ENCODE measurements around the gene AMOTL2. TPM values are rescaled to one million over a fixed set of nuclear protein-coding genes. Genes with fewer than 3 reads are reported as not detected.

Gene AMOTL2
- total and polyA plus RNA-seq, 2 experiments from 2014 or later = 156 to 347 TPM

DNA sequence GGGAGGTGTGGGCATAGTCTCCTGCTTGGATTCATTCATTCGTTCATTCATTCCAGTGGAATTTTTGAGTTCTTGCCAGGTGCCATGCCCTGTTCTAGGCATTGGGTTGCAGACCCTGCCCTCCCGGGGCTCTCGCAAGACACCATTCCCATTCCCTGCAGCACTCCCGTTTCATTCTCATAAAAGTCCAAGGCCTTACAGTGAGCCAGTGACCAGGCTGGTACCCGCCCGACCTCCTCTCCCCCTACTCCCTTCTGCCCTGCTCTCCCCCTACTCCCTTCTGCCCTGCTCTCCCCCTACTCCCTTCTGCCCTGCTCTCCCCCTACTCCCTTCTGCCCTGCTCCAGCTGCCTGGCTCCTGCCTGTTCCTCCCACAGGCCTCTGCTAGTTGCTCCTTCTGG is 41.9 kb downstream of the AMOTL2 start:
- no peaks in the 10 kb centered on the region for H3K36me3 ChIP-seq (ENCODE audit: low read depth)
- H3K4me2 ChIP-seq (ENCODE audit: unreplicated experiment) = no peak overlapping the region
- no peak for TF ChIP-seq EZH2phosphoT487 (IDR thresholded peaks at IDR 0.05; ENCODE audit: insufficient read depth, low read depth)
- no peak for TF ChIP-seq EZH2 (IDR thresholded peaks at IDR 0.05; ENCODE audit: insufficient read depth, poor library complexity, severe bottlenecking)
- no peaks in the 10 kb centered on the region for H3K79me2 ChIP-seq (ENCODE audit: insufficient read depth)
- no peaks in the 10 kb centered on the region for H4K20me1 ChIP-seq (ENCODE audit: insufficient read depth)
- in situ Hi-C loops (cut with MboI) = no loop called here
- WGBS, 2 experiments (ENCODE audit: low coverage in 1 of 2, low lambda C conversion rate in 2 of 2, missing lambda C conversion rate in 2 of 2) = 71 to 74% methylated on average over 4 to 6 of the region's 6 CpGs
- H3F3A ChIP-seq (ENCODE audit: insufficient read depth) = peaks cover 76% of the 10 kb centered on the region
- H3K9me3 ChIP-seq (ENCODE audit: low read depth) = no peaks in the 10 kb centered on the region
- H3K4me1 ChIP-seq (ENCODE audit: insufficient read depth) = peaks cover 87% of the 10 kb centered on the region
- peak overlapping the region; percentile 56; the same call in 1 of the 2 replicates for H3K4me3 ChIP-seq
- no peak for DNase-seq
- no peak overlapping the region for H3K9ac ChIP-seq
- H3K27ac ChIP-seq = peak overlapping the region; percentile 85
- no peaks in the 10 kb centered on the region for H3K27me3 ChIP-seq (replicated peaks; ENCODE audit: insufficient read depth)
- no peaks in the 10 kb centered on the region for H3K9me2 ChIP-seq (ENCODE audit: insufficient read depth)
- no peak overlapping the region for H2AFZ ChIP-seq

DNA sequence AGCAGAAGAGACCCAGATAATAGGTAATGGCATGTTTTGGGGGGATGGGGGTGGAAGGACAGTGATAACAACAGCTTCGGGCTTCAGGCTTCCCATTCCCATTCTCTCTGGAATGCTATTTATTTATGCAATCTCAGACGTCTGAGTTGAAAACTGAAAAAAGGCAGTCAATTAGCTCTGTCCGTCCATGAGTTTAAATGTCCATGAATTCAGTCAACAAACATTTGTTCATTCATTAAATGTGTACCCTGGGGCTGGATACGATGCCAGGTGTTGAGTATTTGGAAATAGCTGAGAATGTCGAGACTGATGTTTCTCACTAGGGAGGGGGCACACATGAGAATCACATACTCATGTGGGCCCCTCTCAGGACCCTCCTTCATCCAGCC is 42.4 kb downstream of the AMOTL2 start:
- DNase-seq = no peak
- Histone ChIP-seq H3K4me1 (ENCODE audit: insufficient read depth) (peaks cover 89% of the 10 kb centered on the region), H3K79me2 (ENCODE audit: insufficient read depth) (no peaks in the 10 kb centered on the region), H3K9me2 (ENCODE audit: insufficient read depth) (no peaks in the 10 kb centered on the region), H3F3A (ENCODE audit: insufficient read depth) (peaks cover 80% of the 10 kb centered on the region), H3K36me3 (ENCODE audit: low read depth) (no peaks in the 10 kb centered on the region), H3K27ac (peak overlapping the region; percentile 85), H3K4me2 (ENCODE audit: unreplicated experiment) (peak overlapping the region; percentile 77), H4K20me1 (ENCODE audit: insufficient read depth) (no peaks in the 10 kb centered on the region), H3K27me3 (replicated peaks; ENCODE audit: insufficient read depth) (no peaks in the 10 kb centered on the region), H3K4me3 (peak overlapping the region; percentile 56), H3K9ac (peak overlapping the region; percentile 48), H2AFZ (no peak overlapping the region), H3K9me3 (ENCODE audit: low read depth) (no peaks in the 10 kb centered on the region)
- no peak for TF ChIP-seq EZH2 (IDR thresholded peaks at IDR 0.05; ENCODE audit: insufficient read depth, poor library complexity, severe bottlenecking)
- no peak for TF ChIP-seq EZH2phosphoT487 (IDR thresholded peaks at IDR 0.05; ENCODE audit: insufficient read depth, low read depth)
- WGBS, 2 experiments (ENCODE audit: low coverage in 1 of 2, low lambda C conversion rate in 2 of 2, missing lambda C conversion rate in 2 of 2) = 15 to 17% methylated on average over 5 of the region's 5 CpGs
- in situ Hi-C loops (cut with MboI) = no loop called here

DNA sequence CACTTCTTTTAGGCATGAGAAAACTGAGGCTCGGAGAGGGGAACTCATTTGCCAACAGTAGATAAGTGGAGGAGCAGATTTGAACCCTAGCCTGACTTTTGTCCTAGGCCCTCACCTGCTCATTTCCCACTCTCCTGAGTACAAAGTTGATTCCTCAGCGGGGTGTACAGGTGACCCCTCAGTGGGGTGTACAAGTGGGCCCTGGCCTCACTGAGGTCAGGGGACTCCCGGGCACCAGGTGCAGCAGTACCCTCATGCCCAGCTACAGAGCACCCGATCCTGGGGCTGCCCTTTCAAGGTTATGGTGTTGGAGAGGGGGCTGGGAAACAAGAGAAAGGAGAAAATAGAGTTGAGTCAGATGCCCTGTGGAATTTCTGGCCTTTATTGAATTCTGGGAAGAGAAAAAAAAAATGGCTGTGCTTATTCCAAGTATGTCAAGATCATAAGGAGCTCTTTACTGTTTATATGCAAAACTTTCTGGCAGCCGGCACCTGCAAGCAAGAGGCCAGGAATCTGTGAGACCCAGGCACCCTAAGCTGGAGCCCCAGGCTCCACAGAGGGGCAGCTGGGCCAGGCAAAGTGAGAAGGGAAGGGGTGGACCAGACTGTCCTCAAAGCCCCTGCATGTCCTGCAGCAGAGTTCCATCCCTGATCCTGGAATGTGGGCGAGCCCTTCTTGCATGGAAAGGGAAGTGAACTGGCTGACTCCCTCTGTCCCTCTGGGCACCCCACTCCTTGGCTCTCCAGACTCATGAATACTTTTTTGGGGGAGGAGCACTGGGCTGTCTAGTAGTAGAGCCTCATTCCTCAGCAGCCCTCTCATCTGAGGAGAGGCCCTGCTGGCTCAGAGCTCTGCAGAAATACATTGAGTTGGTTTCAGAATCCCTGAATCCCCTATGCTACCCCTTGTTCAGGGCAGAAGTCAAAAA is 43.1 kb downstream of the AMOTL2 start:
- no peaks in the 10 kb centered on the region for H3K36me3 ChIP-seq (ENCODE audit: low read depth)
- H3K9me3 ChIP-seq (ENCODE audit: low read depth) = no peaks in the 10 kb centered on the region
- H3K79me2 ChIP-seq (ENCODE audit: insufficient read depth) = no peaks in the 10 kb centered on the region
- H3K9ac ChIP-seq = peak overlapping the region; percentile 48
- H3K4me2 ChIP-seq (ENCODE audit: unreplicated experiment) = peak overlapping the region; percentile 77
- DNase-seq = peak; percentile 89
- in situ Hi-C loops (cut with MboI) = no loop called here
- no peaks in the 10 kb centered on the region for H3K27me3 ChIP-seq (replicated peaks; ENCODE audit: insufficient read depth)
- H3F3A ChIP-seq (ENCODE audit: insufficient read depth) = peaks cover 86% of the 10 kb centered on the region
- no peak overlapping the region for H2AFZ ChIP-seq
- TF ChIP-seq EZH2phosphoT487 (IDR thresholded peaks at IDR 0.05; ENCODE audit: insufficient read depth, low read depth) (no peak), EZH2 (IDR thresholded peaks at IDR 0.05; ENCODE audit: insufficient read depth, poor library complexity, severe bottlenecking) (no peak)
- H3K4me3 ChIP-seq = peak overlapping the region; percentile 56
- WGBS, 2 experiments (ENCODE audit: low coverage in 1 of 2, low lambda C conversion rate in 2 of 2, missing lambda C conversion rate in 2 of 2) = 43 to 45% methylated on average over 6 of the region's 6 CpGs
- H3K27ac ChIP-seq = peak overlapping the region; percentile 85
- no peaks in the 10 kb centered on the region for H3K9me2 ChIP-seq (ENCODE audit: insufficient read depth)
- no peaks in the 10 kb centered on the region for H4K20me1 ChIP-seq (ENCODE audit: insufficient read depth)
- peaks cover 89% of the 10 kb centered on the region for H3K4me1 ChIP-seq (ENCODE audit: insufficient read depth)

DNA sequence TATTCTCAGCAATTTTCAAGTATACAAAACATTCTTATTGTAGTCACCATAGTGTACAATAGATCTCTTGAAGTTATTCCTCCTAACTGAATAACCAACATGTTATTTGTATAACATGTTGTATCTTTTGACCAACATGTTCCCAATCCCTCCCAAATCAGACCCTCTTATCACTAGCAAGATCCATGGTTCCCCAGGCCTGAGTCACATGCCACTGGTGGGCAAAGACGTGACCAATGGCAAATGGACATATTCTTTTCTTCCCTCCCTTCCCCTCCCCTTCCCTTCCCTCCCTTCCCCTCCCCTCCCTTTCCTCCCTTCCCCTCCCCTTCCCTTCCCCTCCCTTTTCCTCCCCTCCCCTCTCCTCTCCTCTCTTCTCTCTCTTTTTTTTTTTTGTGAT is 45.4 kb downstream of the AMOTL2 start:
- Histone ChIP-seq H3K9me2 (ENCODE audit: insufficient read depth) (no peaks in the 10 kb centered on the region), H3K4me3 (no peak overlapping the region), H3K4me1 (ENCODE audit: insufficient read depth) (peaks cover 92% of the 10 kb centered on the region), H3F3A (ENCODE audit: insufficient read depth) (peaks cover 80% of the 10 kb centered on the region), H2AFZ (no peak overlapping the region), H3K36me3 (ENCODE audit: low read depth) (no peaks in the 10 kb centered on the region), H3K9me3 (ENCODE audit: low read depth) (no peaks in the 10 kb centered on the region), H3K27ac (peak overlapping the region; percentile 94), H3K4me2 (ENCODE audit: unreplicated experiment) (no peak overlapping the region), H3K27me3 (replicated peaks; ENCODE audit: insufficient read depth) (no peaks in the 10 kb centered on the region), H4K20me1 (ENCODE audit: insufficient read depth) (no peaks in the 10 kb centered on the region), H3K79me2 (ENCODE audit: insufficient read depth) (no peaks in the 10 kb centered on the region), H3K9ac (peak overlapping the region; percentile 49; the same call in 1 of the 2 replicates)
- no peak for TF ChIP-seq EZH2phosphoT487 (IDR thresholded peaks at IDR 0.05; ENCODE audit: insufficient read depth, low read depth)
- no peak for TF ChIP-seq EZH2 (IDR thresholded peaks at IDR 0.05; ENCODE audit: insufficient read depth, poor library complexity, severe bottlenecking)
- no peak for DNase-seq
- 95 to 100% methylated on average over 1 of the region's 1 CpG for WGBS, 2 experiments (ENCODE audit: low coverage in 1 of 2, low lambda C conversion rate in 2 of 2, missing lambda C conversion rate in 2 of 2)
- in situ Hi-C loops (cut with MboI) = no loop called here
